GM19455 (cell line): ENCODE data around the gene HEY2.
"Not testable (repeated sequence)": the region's sequence is repeated elsewhere in the genome, so short reads cannot be mapped to it uniquely, and the experiment has no call there.

ENCODE experiments used
- ATAC-seq: cut with Tn5 transposase; IDR thresholded peaks from one replicate; pipeline ENCODE4 v1.9.1; 2021; ENCODE audit not compliant: unreplicated experiment

HEY2 gene

GRCh38 chr6:125793863-125794262, 44.4 kb downstream of the HEY2 start:
- ATAC-seq, result no peak

- ATAC-seq, result no peak
These were observed 45.1 kb downstream of the HEY2 start for GRCh38 chr6:125794342-125795137.

DNA sequence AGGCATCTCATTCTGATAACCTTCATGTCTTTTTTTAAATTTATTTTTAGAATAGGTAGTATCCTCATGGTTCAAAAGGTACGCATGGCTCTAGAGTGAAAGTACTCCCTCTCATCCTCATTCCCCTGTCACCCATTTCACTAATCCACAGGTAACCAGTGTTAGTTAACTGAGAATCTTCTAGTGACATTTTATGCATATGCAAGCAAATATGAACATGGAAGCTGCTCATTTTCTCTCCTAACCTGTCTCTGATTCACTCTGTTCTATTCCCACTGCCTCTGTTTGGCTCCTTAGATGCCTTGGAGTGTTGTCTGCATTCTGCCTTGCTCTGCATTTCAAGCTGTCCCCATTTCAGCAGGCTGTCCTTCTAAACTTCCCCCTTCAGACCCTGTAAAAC, 45.9 kb downstream of the HEY2 start:
- ATAC-seq, result no peak

DNA sequence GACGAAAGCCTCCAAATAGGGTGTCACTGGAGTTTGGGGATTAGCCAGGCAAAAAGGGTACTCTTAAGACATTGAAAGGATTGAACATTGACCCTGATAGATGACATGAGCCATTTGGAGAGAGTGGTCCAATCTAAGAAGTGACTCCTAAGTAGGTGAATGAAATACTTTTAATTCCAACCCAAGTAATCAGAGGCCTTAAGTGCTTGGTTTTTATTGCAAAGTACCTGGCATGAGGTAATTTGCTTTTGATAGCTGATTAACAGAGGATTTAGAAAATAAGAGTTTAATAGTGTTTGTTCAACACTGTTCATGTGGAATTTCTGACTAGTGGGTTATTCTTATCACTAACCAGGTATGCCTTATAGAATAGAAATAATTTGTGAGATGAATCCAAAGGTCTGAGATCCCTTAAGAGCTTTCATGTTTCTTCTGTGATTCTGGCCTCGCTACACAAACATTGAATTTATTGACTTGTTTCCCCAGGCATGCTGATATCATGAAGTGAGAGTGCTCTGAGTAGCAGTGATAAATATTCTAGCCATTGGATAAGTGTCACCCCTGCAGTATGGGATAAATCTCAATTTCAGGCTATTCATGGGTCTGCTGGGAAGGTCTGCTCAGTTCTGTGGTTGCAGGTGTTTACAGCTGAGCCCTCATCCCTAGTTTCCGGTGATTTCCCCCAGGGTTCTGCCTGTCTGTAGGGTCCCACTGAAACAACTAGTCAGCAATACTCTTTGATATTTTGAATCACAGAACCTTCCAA, 47.9 kb downstream of the HEY2 start:
- no peak for ATAC-seq

GRCh38 chr6:125797886-125798444, 48.5 kb downstream of the HEY2 start:
- ATAC-seq, result no peak

DNA sequence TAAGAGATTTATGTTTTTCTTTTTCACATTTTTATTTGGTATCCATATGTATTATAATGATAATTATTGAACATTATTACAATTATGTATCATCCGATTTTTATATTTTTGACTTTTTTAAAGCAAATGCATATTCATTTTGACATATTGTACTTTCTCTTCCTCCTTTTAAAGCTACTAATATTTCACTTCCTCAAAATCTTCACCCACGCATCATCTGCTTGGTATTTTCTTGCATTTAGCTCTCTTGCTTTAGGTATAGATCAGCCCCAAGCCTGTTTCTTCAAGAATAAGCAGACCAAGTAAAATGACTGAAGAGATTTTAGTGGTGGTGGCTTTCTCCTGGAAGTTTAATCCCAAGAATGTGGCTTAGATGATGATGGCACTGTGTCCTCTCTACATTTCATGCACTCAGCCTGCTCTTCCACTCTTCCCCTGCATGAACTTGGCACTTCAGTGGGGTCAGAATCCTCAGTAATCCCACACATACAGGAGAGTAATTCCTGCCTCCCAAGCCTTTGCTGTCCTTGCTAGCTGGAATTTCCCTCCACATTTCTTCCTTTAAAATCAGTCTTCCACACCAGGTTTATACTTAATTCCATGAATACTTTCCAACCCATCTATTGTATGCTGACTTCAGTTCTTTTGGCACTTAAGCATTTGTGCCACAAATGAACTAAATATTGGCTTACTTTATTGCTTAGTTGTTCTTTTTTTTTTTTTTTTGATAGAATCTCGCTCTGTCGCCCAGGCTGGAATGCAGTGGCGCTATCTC, 49.5 kb downstream of the HEY2 start:
- peak; percentile 88 for ATAC-seq

GRCh38 chr6:125802383-125802782, 53.0 kb downstream of the HEY2 start:
- ATAC-seq, result no peak

DNA sequence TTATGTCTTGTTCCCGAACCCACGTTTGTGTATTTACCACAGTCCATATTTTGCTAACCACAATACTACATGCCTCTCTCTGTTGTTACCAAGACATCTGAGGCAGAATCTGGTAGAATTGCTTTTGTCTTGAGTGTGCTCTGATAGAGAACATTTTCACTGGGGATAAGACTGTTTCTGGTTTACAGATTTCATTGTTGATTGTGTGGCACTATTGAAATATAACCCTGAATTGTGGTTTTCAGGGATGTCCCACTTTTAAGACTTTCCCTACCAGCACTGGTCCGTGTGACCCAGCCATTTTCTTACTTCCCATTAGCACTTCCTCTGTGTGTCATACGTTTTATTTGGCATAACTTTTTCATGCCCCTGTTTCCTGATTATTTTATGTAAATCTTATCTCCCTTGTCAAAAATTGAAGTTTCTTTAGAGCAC, 53.5 kb downstream of the HEY2 start:
- no peak for ATAC-seq

- peak; percentile 34 for ATAC-seq
These were observed 54.8 kb downstream of the HEY2 start for GRCh38 chr6:125804264-125804663.

DNA sequence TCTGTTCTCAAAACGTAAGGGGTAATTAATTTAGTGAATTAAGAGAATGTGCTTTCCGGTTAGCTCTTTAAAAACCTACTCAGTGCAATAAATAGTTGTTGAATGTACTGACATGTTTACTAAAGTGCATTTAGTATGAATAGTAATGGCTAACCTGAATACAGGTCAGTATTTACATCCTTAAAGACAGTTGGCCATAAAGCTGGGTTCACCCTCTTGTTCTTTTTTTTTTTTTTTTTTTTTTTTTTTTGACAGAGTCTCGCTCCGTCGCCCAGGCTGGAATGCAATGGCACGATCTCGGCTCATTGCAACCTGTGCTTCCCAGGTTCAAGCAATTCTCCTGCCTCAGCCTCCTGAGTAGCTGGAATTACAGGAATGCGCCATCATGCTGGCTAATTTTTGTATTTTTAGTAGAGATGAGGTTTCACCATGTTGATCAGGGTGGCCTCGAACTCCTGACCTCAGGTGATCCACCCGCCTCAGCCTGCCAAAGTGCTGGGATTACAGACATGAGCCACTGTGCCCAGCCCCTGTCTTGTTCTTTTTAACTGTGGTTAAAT, 55.5 kb downstream of the HEY2 start:
- not testable (repeated sequence) for ATAC-seq

- ATAC-seq, result no peak
These were observed 57.4 kb downstream of the HEY2 start for GRCh38 chr6:125806813-125807212.

GRCh38 chr6:125807293-125807692, 57.9 kb downstream of the HEY2 start:
- ATAC-seq, result peak; percentile 35

GRCh38 chr6:125808060-125808459, 58.6 kb downstream of the HEY2 start:
- ATAC-seq, result no peak

- ATAC-seq, result no peak
These were observed 59.2 kb downstream of the HEY2 start for GRCh38 chr6:125808591-125808990.

GRCh38 chr6:125809570-125810170, 60.2 kb downstream of the HEY2 start:
- no peak for ATAC-seq

GRCh38 chr6:125810445-125810844, 61.0 kb downstream of the HEY2 start:
- no peak for ATAC-seq
